Activated CD8-positive, alpha-beta memory T cell treated with anti-CD3 and anti-CD28 coated beads, Interleukin-2, amount 50 U/mL, for 24 hours (primary cell): Measurements from ENCODE around the gene MPI.
A peak's percentile ranks its signal among the peaks of the same experiment; 100 is the strongest.
"Not testable (repeated sequence)": the region's sequence is repeated elsewhere in the genome, so short reads cannot be mapped to it uniquely, and the experiment has no call there.

Experiments used
- DNase-seq: peaks from one replicate; pipeline ENCODE4 v3.0.0-alpha.2; 2020; ENCODE audit errors: extremely low read depth

Gene MPI

DNA sequence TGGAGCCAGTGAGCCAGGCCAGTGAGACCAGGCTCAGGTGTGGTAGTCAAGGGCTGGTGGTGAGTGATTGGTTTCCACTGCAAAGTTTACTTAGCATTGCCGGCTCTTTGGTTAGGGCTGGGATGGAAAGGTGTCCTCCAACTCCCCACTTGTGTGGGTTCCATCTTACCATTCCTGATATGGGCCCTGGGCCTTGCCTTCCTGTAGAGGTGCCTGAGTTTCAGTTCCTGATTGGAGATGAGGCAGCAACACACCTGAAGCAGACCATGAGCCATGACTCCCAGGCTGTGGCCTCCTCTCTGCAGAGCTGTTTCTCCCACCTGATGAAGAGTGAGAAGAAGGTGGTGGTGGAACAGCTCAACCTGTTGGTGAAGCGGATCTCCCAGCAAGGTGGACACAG lies 3.1 kb downstream of the MPI start:
- no peak for DNase-seq

DNA sequence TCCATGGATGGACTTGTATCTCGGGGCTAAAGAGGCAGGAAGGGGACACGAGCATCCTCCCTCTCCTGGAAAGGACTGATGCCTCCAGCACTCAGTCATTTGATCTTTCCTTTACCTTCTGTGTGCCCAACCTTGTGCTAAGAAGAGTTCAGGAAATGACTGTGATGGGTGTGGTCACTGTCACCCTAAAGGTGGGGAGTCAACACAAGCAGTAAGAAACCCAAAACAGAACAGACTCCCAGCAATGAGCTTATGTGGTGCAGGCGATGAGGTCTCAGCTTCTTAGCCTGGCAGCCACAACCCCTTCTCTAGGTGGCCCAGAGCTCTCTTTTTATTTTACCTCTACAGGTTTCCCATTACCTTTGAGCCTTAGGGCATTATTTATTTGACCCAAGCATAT lies 3.8 kb downstream of the MPI start:
- DNase-seq: no peak

DNA sequence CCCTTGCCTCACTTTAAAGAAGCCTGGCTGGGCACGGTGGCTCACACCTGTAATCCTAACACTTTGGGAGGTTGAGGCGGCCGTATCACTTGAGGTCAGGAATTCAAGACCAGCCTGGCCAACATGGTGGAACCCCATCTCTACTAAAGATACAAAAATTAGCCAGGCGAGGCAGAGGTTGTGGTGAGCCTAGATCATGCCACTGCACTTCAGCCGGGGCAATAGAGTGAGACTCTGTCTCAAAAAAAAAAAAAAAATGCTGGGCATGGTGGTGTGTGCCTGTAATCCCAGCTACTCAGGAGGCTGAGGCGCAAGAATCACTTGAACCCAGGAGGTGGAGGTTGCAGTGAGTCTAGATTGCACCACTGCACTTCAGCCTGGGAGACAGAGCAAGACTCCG lies 4.5 kb downstream of the MPI start:
- DNase-seq: not testable (repeated sequence)

DNA sequence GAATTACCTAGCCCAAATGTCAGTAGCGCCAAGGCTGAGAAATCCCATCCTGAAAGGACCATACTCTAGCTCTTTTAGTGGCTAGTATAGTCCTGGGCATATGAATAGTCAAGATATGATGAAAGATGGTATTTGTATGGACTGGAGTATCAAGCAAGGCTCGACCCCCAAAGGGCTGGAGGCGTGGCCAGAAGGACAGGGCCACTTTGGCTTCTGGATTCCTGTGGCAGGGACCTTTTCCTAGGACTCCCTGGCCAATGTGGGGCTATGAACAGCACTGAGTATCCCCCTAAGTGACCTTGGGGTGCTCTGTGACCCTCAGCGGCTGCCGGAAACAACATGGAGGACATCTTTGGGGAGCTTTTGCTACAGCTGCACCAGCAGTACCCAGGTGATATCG lies 6.0 kb downstream of the MPI start:
- no peak for DNase-seq

DNA sequence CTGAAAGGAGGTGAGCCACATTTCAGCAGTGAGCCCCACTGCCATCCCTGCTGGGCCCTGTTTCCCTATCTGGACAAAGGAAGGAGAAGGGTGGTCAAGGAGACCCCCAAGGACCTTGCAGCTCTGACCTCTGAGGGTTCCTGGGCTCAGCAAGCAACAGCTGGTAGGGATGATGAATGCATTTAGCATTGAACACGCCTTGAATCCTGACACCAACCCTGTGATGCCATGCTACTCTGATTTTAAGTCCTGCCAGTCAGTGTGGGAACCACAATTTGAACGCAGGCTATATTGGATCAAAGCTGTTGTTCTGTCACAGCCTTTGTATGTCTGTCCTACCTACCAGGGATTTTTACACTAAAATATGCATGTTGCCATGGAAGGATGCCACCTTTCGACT lies 6.5 kb downstream of the MPI start:
- no peak for DNase-seq

DNA sequence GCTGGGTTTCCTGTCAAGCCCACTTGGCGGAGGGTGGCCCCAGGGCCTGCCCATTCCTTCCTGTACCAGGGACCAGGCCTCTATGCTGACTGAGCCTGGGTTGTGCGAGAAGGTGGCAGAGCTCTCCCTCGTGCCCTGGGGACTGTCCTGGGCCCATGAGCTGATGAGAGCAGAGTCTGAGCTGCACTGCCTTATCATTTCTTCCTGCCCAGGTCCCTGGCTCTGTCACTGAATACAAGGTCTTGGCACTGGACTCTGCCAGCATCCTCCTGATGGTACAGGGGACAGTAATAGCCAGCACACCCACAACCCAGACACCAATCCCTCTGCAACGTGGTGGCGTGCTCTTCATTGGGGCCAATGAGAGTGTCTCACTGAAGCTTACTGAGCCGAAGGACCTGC lies 7.5 kb downstream of the MPI start:
- no peak for DNase-seq

DNA sequence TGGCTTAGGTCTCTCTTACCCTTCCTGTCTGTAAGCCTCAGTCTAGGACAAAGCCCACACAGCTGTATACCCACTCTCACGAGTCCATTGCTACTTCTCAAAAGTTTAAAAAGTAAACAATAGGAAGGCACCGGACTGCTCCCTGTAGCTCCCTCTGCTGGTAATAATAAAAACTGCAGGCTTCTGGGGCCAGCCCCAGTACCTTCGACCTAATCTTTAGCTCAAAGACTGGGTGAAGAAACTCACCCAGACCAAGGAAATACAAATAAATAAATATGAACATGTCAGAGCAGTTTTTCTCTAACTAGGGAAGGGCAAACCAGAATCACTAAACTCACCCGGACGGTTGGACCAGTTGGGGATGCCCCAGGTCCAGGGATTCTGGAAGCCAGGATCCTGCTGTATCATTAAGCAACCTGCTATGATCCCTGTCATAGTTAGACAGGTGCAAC lies 11.8 kb downstream of the MPI start:
- DNase-seq: peak; percentile 30

DNA sequence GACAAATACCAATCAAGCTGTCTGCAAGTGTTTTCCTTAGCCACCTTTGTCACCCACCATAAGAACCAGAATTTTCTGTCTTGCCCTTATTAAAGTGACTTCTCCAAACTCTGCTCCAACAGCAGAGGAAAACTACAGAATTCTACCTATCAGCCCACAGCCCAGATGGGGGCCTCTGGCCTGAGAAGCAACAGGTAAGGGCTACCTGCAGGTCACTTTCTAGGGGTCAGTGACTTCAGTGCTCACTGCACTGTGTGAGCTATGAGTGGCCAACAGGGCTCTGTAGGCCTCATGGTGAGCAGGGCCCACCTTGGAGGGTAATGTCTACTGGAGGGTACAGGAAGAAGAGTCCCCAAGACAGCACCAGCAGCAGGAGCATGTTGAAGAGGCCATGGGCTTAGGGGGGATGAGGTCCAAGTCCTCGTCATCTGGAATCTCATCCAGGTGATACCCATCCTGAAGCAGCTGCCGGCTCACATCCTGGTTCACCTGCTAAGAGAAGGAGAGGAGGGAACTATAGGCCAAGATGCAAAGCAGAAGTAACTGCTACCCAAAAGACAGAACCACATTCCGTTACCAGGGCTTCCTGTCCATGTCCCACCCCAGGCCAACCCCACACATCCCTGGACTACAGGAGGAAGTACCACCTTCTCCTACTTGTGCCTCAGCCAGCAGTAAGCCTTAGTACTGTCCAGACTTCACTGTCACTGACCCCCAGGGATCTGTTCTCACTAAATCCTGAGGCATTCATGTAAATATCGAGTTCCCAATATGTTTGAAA lies 12.6 kb downstream of the MPI start:
- no peak for DNase-seq

DNA sequence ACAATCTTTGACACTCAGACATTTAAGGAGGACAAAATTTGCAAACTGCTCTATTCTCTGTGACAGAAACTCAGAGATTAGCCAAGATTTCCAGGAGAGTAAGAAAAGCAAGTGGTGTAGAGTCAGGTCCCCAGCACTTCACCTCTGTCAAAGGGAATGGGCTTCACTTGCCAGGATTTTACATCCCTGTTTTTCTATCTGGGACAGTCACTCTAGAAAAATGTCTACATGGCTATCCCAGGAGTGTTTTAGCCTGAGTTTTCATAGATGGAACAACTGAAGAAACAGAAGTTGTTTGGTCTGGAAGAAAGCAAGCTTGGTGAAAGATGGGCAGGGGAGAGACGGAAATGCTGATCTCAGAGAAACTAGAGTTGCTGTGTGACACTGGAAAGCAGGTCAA lies 13.8 kb downstream of the MPI start:
- DNase-seq: no peak

DNA sequence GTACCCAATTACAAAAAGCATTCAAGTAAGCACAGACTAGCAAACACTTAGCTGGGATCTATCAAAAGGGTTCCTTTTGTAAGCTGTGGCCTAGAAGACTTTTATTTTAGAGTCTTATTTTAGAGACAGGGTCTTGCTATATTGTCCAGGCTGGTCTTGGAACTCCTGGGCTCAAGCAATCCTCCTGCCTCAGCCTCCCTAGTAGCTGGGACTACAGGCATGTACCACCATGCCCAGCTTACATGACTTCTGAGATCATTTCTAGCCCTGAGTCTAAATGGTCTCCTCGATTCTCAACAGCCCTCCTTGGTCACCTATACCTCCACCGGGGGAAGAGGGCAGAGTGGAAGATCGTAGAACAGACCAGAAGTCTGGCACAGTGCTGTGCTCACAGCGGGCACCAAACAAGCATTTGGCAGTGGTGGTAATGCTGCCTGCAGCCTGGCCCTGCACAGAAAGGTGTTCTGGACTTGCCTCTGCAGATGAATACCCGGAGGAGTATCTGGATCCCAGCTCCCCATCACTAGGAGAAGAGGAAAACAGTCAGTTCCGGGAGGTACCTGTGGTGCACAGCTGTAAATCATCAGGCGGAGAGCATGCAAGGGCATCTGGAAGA lies 14.5 kb downstream of the MPI start:
- DNase-seq: no peak

DNA sequence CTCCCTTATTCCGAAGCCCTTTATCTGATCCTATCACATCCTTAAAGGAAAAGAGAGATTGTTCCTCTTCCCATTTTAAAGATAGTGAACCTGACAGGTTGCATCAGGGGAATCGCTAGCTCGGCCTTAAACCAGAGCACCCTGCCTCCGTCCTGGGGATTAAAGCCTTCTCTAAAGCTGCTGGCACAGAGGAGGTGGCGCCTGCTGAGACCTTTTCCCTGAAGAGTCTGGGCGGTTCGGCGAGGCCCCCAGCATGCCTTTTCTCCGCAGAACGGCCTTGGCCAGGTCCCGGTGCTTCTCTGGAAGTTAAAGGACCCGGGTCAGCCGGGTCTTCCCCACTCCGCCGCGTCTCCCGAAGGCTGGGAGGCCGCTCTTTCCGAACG lies 16.2 kb downstream of the MPI start:
- no peak for DNase-seq

DNA sequence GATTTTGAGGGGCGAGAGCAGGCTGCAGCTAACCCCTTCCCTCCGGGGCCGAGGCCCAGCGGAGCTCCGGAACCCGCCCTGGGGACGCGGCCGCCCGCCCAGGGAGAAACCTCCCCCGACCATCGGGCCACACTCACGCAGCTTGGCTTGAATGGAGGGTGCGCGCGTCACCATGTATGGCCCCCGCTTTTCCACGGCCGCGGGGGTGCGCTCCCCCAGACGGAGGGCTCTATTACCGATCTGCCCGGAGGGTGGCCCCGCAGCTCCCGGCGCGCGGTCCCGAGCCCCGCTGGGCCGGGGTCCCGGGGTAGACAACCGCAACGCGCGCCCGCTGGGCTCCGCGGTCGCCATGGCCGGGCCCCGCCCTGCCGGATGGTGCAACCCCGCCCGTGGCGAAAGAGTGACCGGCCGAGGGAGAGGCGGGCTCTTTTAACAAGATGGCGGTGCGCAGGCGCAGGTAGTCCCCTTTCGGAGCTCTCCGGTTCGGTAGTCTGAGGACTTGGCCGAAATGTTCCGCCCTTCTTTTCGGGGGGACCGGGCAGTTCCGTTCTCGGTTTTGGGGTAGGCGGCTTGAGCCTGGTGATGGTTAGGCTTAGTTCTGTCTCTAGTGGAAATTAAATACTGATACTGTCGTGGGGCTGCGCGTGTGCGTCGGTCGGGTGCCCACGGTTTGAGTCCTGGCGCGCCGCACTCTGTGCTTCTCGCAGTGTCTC lies 16.8 kb downstream of the MPI start, which contains the start of gene FAM219B:
Gene FAM219B, minus strand, starts transcription at position 402 of the 713 bp plus-strand sequence. Its CDS starts 51 bp downstream, at position 351.
- peak; percentile 58 for DNase-seq

DNA sequence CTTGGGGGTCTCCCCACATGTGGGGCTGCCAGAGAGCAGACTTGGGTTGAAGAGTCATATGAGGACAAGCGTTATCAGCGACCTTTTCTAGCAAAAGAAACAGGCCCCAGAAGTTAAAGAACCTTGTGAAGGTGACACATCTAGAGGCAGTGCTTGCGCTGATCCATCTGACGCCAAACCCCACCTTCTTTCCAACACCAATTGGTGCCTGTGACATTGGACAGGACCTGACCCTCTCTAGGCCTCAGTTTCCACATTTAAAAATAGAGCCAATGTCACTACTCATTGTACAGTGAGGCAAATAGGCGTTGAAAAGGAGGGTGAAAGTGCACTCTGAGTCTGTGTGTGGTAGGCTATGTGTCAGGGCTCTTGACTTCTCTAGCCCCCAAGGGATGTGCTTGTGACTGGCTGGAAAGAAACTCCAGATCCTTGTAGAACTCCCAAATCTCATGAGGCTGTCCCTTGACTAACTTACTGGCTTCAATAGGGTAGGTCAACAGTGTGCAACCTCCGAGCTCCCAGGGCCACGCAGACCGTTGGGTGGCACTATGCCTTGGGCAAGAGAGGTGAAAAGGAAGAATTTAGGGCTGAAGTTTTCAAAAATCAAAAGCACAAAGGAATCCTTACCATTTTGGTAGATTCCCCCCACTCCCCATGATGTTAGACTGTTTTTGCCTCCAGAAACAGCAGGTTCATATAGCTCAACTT lies 17.5 kb downstream of the MPI start:
- DNase-seq: no peak

DNA sequence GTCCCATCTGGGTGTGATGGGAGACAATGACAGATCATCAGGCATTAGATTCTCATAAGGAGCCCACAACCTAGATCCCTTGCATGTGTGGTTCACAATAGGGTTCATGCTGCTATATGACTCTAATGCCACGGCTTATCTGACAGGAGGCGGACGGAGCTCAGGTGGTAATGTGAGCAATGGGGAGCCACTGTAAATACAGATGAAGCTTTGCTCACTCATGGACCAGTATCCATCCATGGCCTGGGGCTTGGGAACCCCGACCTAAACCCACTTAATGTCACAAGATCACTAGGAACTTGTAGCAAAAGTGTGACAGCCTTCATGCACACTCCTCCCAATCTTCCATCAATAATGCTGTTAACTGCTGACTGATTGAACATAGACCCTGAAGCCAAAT lies 18.8 kb downstream of the MPI start:
- DNase-seq: no peak

DNA sequence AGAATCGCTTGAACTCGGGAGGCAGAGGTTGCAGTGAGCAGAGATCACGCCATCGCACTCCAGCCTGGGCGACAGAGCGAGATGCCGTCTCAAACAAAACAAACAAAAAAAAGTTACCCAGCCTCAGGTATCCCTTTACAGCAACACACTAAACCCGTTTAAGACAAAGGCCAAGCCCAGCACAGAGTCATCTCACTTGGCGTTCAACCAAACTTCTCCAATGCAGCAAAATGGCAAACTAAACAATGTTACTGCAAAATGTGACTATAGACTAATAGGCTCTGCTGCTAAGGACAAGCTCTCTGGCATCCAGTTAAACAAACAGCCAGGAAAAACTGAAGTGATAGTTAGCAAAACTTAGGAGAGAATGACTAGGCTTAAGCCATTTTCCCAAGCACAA lies 23.2 kb downstream of the MPI start:
- no peak for DNase-seq

DNA sequence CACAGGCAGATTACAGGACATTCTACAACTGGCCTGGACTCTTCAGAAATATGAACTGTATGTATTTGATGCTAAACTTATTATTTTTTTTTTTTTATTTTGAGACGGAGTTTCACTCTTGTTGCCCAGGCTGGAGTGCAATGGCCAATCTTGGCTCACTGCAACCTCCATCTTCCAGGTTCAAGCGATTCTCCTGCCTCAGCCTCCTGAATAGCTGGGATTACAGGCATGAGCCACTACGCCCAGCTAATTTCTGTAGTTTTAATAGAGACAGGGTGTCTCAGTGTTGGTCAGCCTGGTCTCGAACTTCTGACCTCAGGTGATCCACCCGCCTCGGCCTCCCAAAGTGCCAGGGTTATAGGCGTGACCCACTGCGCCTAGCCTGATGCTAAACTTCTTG lies 24.0 kb downstream of the MPI start:
- DNase-seq: not testable (repeated sequence)

DNA sequence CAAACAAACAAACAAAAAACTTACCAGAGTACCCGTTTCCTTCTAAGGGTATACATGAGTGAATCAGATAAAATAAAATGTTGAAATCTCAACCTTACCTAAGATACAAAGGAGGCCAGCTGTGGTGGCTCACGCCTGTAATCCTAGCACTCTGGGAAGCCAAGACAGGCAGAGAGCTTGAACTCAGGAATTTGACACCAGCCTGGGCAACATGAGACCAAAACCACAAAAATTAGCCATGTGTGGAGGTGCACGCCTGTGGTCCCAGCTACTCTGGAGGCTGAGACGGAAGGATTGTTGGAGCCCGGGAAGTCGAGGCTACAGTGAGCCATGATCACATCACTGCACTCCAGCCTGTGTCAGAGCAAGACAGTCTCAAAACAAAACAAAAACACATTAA lies 27.8 kb downstream of the MPI start:
- DNase-seq: no peak

DNA sequence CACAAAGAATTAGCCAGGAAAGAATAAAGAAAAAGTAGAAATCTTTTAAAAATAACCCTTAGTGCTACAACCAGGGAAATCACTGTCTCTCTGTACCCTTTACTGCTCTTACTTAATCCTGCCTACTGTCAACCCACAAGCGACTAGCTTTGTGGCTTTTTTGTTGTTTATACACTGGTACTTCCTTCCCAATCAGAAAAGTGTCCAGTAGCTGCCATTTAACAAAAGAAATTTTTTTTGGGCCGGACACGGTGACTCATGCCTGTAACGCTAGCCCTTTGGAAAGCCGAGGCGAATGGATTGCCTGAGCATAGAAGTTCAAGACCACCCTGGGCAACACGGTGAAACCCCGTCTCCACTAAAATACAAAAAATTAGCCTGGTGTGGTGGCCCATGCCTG lies 30.6 kb downstream of the MPI start:
- DNase-seq: no peak

DNA sequence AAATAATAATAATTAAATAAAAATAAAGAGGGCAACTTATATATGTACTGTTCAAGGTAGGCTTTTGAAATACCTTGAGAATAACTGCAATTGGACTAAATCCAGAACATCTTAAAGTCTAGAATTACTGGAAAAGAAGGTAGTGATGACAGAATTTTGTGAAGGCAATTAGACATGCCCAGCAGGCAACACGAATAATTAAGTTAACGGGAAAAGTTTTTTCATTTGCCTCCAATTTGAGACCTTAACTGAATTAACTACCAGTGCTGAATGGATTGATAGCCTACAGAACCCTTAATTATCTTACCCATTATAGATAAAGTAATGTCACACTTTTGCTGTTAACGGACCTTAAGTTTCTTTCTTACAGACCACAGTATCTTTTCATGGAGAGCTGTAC lies 34.7 kb downstream of the MPI start:
- DNase-seq: no peak

DNA sequence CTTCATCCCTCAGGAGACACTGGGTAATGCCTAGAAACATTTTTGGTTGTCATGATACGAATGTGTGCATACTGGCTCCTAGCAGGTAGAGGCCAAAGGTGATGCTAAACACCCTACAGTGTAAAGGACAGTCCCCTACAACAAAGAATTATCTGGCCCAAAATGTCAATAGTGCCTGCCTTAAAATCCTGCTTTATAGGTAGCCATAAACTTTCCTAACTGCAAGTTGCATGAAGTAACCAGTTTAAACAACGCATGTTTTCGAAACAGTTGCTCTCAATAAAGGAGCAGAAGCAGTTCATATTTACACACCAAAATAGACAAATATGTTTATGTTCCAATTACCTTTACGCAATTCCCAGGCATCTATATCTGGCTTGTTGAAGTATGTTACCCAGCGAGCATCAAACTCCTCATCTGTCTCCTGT lies 38.9 kb downstream of the MPI start:
- no peak for DNase-seq

DNA sequence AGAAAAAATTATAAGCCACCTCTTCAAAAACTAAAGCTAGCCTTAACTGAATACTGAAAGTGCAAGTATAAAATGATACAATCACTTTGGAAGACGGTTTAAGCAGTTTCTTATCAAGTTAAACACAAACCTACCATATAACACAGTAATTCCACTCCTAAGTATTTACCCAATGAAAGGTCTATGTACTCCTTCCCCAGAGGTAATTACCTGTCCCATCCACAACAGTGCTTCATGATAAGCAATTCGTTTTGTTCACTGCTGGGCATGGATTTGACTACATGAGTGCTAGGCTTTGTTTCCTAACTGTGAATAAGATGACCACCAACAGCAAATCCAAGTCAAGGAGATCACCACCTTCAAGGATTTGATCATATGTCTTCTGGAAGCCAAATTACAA lies 43.7 kb downstream of the MPI start:
- DNase-seq: no peak

DNA sequence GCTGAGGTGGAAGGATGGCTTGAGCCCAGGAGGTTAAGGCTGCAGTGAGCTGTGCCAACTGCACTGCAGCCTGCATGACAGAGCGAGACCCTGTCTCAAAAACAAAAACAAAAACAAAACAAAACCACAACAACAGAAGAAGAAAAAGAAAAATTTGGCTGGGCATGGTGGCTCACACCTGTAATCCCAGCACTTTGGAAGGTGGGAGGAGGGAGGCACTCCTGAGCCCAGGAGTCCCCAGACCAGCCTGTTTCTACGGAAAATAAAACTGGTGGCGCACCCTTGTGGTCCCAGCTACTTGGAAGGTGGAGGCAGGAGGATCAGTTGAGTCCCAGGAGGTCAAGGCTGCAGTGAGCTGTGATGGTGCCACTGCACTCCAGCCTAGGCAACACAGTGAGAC lies 45.4 kb downstream of the MPI start:
- not testable (repeated sequence) for DNase-seq
